ENCODE measurements around the gene NEURL4. TPM values are rescaled to one million over a fixed set of nuclear protein-coding genes. Genes with fewer than 3 reads are reported as not detected.

The NEURL4 gene
- total RNA-seq, 1 donor from 2014 or later: 22.6 TPM

DNA sequence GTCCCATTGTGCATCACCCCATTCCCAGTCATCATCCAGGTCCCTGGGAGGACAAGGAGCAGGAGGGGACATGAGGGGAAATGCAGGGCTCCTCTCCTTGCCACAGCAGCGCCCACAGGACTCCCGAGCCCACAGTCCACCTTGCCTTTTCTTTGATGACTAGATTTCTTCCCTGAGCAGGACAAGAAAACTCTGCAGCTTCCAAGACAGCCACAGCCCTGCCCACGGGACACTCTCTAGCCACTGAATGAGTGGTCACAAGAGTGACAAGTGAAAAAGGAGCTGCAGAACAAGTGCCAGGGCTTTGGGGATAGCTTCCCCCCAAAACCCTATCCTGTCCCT, 4.7 kb downstream of the NEURL4 start:
- TF ChIP-seq POLR2A (IDR thresholded peaks at IDR 0.05) (no peak), POLR2AphosphoS5 (IDR thresholded peaks at IDR 0.05; ENCODE audit: insufficient read depth in 1 of 2, low read depth in 1 of 2) (no peak), CTCF (IDR thresholded peaks at IDR 0.05) (no peak)
- H3K27me3 ChIP-seq: no peaks in the 10 kb centered on the region

DNA sequence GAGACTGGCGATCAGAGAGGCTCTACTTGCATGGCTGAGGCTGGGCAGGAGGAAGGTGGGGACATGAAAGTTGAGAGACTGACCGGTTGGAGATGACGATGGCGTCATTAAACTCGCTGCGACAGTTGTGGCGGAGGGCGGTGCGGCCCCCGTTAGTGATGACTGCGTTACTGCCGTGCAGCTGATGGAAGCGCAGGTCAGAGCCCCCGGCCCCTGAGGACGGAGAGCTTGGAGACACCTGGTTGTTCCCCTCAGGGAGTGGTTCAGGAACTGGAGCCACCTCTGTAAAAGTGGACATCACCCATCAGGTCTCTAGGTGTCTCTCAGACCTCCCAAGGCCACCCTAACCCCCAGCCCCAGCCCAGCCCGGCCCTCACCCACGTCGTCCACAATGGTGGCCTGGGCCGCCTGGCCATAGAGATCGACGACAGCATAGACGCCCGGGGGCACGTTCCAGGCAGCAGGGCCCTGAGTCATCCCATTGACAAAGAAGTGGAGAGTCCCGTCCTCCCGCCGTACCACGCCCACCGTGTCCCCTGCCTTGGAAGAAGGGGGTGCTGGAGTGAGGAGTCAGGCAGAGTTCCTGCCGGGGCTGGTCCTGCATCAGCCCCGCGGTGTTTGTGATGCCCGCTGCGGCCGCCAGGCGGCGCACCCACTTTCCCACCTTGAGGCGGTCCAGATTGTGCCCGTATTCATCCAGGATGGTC, 5.3 kb downstream of the NEURL4 start:
- Histone ChIP-seq H3K4me1 (peaks cover 14% of the 10 kb centered on the region), H3K9me3 (no peaks in the 10 kb centered on the region), H3K4me3 (no peak overlapping the region), H3K36me3 (peaks cover 0 to 56% of the 10 kb centered on the region in 2 donors), H3K27ac (no peak overlapping the region), H3K27me3 (no peaks in the 10 kb centered on the region)
- intact Hi-C loops (cut with DNase I): no loop called here
- DNase-seq (ENCODE audit: extremely low spot score in 2 of 2): no peak
- TF ChIP-seq POLR2A (IDR thresholded peaks at IDR 0.05): no peak
- peak; percentile 49 to 60 (median 56) for TF ChIP-seq CTCF (IDR thresholded peaks at IDR 0.05)
- no peak for TF ChIP-seq POLR2AphosphoS5 (IDR thresholded peaks at IDR 0.05; ENCODE audit: insufficient read depth in 1 of 2, low read depth in 1 of 2)

More for the DNA sequence above, 4.7 kb downstream of the NEURL4 start:
- intact Hi-C loops (cut with DNase I): no loop called here
- no peak for DNase-seq (ENCODE audit: extremely low spot score in 2 of 2)
- Histone ChIP-seq H3K27ac (no peak overlapping the region), H3K4me3 (no peak overlapping the region), H3K36me3 (peaks cover 0 to 51% of the 10 kb centered on the region in 2 donors), H3K4me1 (peaks cover 14% of the 10 kb centered on the region), H3K9me3 (no peaks in the 10 kb centered on the region)

DNA sequence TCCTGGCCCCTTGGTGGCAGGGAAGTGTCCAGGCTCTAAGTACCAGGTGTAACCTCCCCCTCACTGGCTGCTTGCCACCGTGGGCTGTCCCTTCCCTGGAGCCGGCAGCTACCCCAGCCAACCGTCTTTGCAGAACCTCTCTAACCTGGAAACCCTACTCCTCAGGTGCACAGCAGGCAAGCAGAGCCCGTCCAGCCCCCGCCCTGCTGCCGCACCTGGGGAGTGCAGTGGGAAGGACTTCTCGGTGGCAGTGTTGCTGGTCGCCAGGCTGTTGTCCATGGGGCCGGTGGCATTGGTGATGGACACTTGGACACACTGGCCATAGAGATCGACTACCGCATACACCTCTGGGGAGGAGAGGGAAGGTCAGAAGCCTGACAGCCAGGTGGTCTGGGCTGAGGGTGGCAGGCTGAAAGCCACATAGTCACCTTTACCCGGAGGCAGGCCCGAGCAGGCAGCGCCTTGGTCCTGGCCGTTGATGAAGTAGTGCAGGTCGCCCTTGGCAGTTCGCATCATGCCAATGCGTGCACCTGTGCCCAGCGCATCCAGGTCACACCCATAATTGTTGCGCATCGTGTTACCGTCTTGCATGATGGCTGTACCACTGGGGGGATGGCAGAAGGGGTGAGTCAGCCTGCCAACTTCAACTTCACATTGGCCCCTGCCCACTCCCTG, 6.5 kb downstream of the NEURL4 start:
- Histone ChIP-seq H3K27ac (no peak overlapping the region), H3K36me3 (peaks cover 0 to 68% of the 10 kb centered on the region in 2 donors), H3K4me1 (peaks cover 2% of the 10 kb centered on the region), H3K27me3 (no peaks in the 10 kb centered on the region), H3K4me3 (no peak overlapping the region), H3K9me3 (no peaks in the 10 kb centered on the region)
- intact Hi-C loops (cut with DNase I): no loop called here
- TF ChIP-seq CTCF (IDR thresholded peaks at IDR 0.05): no peak
- no peak for TF ChIP-seq POLR2AphosphoS5 (IDR thresholded peaks at IDR 0.05; ENCODE audit: insufficient read depth in 1 of 2, low read depth in 1 of 2)
- TF ChIP-seq POLR2A (IDR thresholded peaks at IDR 0.05): no peak
- no peak for DNase-seq (ENCODE audit: extremely low spot score in 2 of 2)

- peaks cover 0 to 76% of the 10 kb centered on the region in 2 donors for H3K36me3 ChIP-seq
- H3K4me1 ChIP-seq: no peaks in the 10 kb centered on the region
- intact Hi-C loops (cut with DNase I): no loop called here
- H3K9me3 ChIP-seq: no peaks in the 10 kb centered on the region
- H3K4me3 ChIP-seq: no peak overlapping the region
- H3K27me3 ChIP-seq: no peaks in the 10 kb centered on the region
- TF ChIP-seq POLR2A (IDR thresholded peaks at IDR 0.05): no peak
- TF ChIP-seq CTCF (IDR thresholded peaks at IDR 0.05): no peak
- no peak for TF ChIP-seq POLR2AphosphoS5 (IDR thresholded peaks at IDR 0.05; ENCODE audit: insufficient read depth in 1 of 2, low read depth in 1 of 2)
- H3K27ac ChIP-seq: no peak overlapping the region
- no peak for DNase-seq (ENCODE audit: extremely low spot score in 2 of 2)
Measured at GRCh38 chr17:7321466-7321865, 7.7 kb downstream of the NEURL4 start.
